Pons (tissue), 1 donor: ENCODE data around the gene CTNND2.

Experiments used
- DNase-seq: peaks from one replicate; pipeline ENCODE4 v3.0.0-alpha.2; 2016; ENCODE audit warnings: low spot score

CTNND2 gene

GRCh38 chr5:11385901-11386293 lies 518.3 kb downstream of the CTNND2 start:
- DNase-seq: peak; percentile 95

- DNase-seq: peak; percentile 19
These were observed 518.9 kb downstream of the CTNND2 start for GRCh38 chr5:11385251-11385900.

GRCh38 chr5:11384441-11385250 lies 519.6 kb downstream of the CTNND2 start:
- DNase-seq: peak; percentile 14

- DNase-seq: peak; percentile 37
These were observed 520.6 kb downstream of the CTNND2 start for GRCh38 chr5:11383506-11384095.

GRCh38 chr5:11378461-11378860 lies 525.8 kb downstream of the CTNND2 start:
- DNase-seq: no peak

- no peak for DNase-seq
These were observed 526.4 kb downstream of the CTNND2 start for GRCh38 chr5:11377896-11378295.

GRCh38 chr5:11372191-11372590 lies 532.1 kb downstream of the CTNND2 start:
- no peak for DNase-seq

GRCh38 chr5:11371021-11371420 lies 533.2 kb downstream of the CTNND2 start:
- no peak for DNase-seq

- no peak for DNase-seq
These were observed 539.7 kb downstream of the CTNND2 start for GRCh38 chr5:11364531-11364930.

- DNase-seq: no peak
These were observed 540.5 kb downstream of the CTNND2 start for GRCh38 chr5:11363631-11364178.

GRCh38 chr5:11361768-11362167 lies 542.5 kb downstream of the CTNND2 start:
- DNase-seq: no peak

- no peak for DNase-seq
These were observed 546.3 kb downstream of the CTNND2 start for GRCh38 chr5:11357928-11358327.

- DNase-seq: peak; percentile 56
These were observed 548.8 kb downstream of the CTNND2 start for GRCh38 chr5:11355491-11355890.

GRCh38 chr5:11346336-11346735 lies 557.9 kb downstream of the CTNND2 start:
- no peak for DNase-seq

GRCh38 chr5:11335881-11336760 lies 568.1 kb downstream of the CTNND2 start:
- no peak for DNase-seq

- DNase-seq: no peak
These were observed 569.8 kb downstream of the CTNND2 start for GRCh38 chr5:11334404-11334803.

GRCh38 chr5:11329679-11330078 lies 574.6 kb downstream of the CTNND2 start:
- DNase-seq: peak; percentile 67

- peak; percentile 76 for DNase-seq
These were observed 579.5 kb downstream of the CTNND2 start for GRCh38 chr5:11324521-11325289.

GRCh38 chr5:11323761-11324160 lies 580.5 kb downstream of the CTNND2 start:
- no peak for DNase-seq

- DNase-seq: no peak
These were observed 582.1 kb downstream of the CTNND2 start for GRCh38 chr5:11322133-11322532.
